NCI-H1105 treated with DMSO at 0.1 percent for 48 hours (cell line): ENCODE measurements around the gene BABAM1.
"Not testable (repeated sequence)": the region's sequence is repeated elsewhere in the genome, so short reads cannot be mapped to it uniquely, and the experiment has no call there.

ENCODE experiments used
- DNase-seq: peaks from one replicate; lab custom pipeline; 2025; lab: John Stamatoyannopoulos, UW

The BABAM1 gene

GRCh38 chr19:17243830-17244617 lies 23.2 kb upstream of the BABAM1 start:
- DNase-seq = no peak

GRCh38 chr19:17244618-17245534 lies 22.4 kb upstream of the BABAM1 start:
- DNase-seq = peak; percentile 2

GRCh38 chr19:17245535-17245984 lies 21.7 kb upstream of the BABAM1 start, which contains the start of gene NR2F6:
Gene NR2F6, minus strand, starts transcription at chr19:17245919. Its CDS starts 699 bp downstream, at chr19:17245220.
- DNase-seq = no peak

- peak; percentile 41 for DNase-seq
Measured at GRCh38 chr19:17246681-17247425, 20.4 kb upstream of the BABAM1 start.

GRCh38 chr19:17248011-17248776 lies 19.0 kb upstream of the BABAM1 start:
- peak; percentile 22 for DNase-seq

GRCh38 chr19:17249887-17250548 lies 17.2 kb upstream of the BABAM1 start:
- DNase-seq = no peak

GRCh38 chr19:17254636-17255035 lies 12.6 kb upstream of the BABAM1 start:
- no peak for DNase-seq

- no peak for DNase-seq
Measured at GRCh38 chr19:17255150-17255621, 12.1 kb upstream of the BABAM1 start.

GRCh38 chr19:17256130-17256529 lies 11.1 kb upstream of the BABAM1 start:
- DNase-seq = no peak

- DNase-seq = no peak
Measured at GRCh38 chr19:17259118-17259780, 8.0 kb upstream of the BABAM1 start.

GRCh38 chr19:17259934-17260333 lies 7.3 kb upstream of the BABAM1 start:
- no peak for DNase-seq

GRCh38 chr19:17260842-17261325 lies 6.4 kb upstream of the BABAM1 start:
- DNase-seq = peak; percentile 88

- no peak for DNase-seq
Measured at GRCh38 chr19:17262557-17262956, 4.7 kb upstream of the BABAM1 start.

GRCh38 chr19:17263712-17264640 lies 3.3 kb upstream of the BABAM1 start:
- DNase-seq = no peak

GRCh38 chr19:17264641-17264979 lies 2.6 kb upstream of the BABAM1 start, which contains the start of gene USHBP1:
Gene USHBP1, minus strand, starts transcription at chr19:17264745. Its CDS starts 446 bp downstream, at chr19:17264299.
- no peak for DNase-seq

- no peak for DNase-seq
Measured at GRCh38 chr19:17266026-17266425, 1.2 kb upstream of the BABAM1 start.

- no peak for DNase-seq
Measured at GRCh38 chr19:17266589-17266974, 661 bp upstream of the BABAM1 start.

GRCh38 chr19:17268754-17269153 lies 1.5 kb downstream of the BABAM1 start:
- DNase-seq = no peak

GRCh38 chr19:17274892-17275291 lies 7.6 kb downstream of the BABAM1 start:
- not testable (repeated sequence) for DNase-seq
